CD14-positive monocyte (primary cell): ENCODE data around the gene HBG2. TPM values are rescaled to one million over a fixed set of nuclear protein-coding genes. Genes with fewer than 3 reads are reported as not detected.

Experiments
- DNase-seq, 3 donors: peaks; one replicate each; pipeline ENCODE4 v3.0.0-alpha.2; 2011 to 2022
- H2AFZ ChIP-seq: 2 replicates; pipeline ENCODE4 v1.6.0; 2012; ENCODE audit warnings: mild to moderate bottlenecking, low read depth, low read length, inconsistent platforms; ENCODE audit not compliant: insufficient read depth, poor library complexity, severe bottlenecking
- H3K27ac ChIP-seq, 2 donors: 1 replicate in 1 of 2; 2 replicates in 1 of 2; pipeline ENCODE4 v1.5.1; 2012 to 2013; ENCODE audit warnings: low read length in 2 of 2, control low read depth in 1 of 2, inconsistent platforms in 1 of 2, low read depth in 1 of 2, mild to moderate bottlenecking in 1 of 2
- H3K27me3 ChIP-seq, 2 donors: one replicate each; pipeline versions ENCODE4 v1.6.0 to v1.6.1; 2011 to 2013; ENCODE audit warnings: low read length in 2 of 2; ENCODE audit not compliant: control insufficient read depth in 2 of 2, insufficient read depth in 2 of 2
- H3K36me3 ChIP-seq, 2 donors: replicated peaks in 1 of 2; 1 replicate in 1 of 2; 2 replicates in 1 of 2; pipeline versions ENCODE4 v1.5.1 to v1.6.1; 2012 to 2013; ENCODE audit warnings: low read length in 2 of 2, control low read depth in 1 of 2, inconsistent platforms in 1 of 2, mild to moderate bottlenecking in 1 of 2; ENCODE audit not compliant: insufficient read depth in 2 of 2, control insufficient read depth in 1 of 2
- H3K4me1 ChIP-seq, 2 donors: 1 replicate in 1 of 2; 2 replicates in 1 of 2; pipeline versions ENCODE4 v1.5.1 to v1.6.1; 2012 to 2013; ENCODE audit warnings: low read length in 2 of 2, control low read depth in 1 of 2, inconsistent platforms in 1 of 2, mild to moderate bottlenecking in 1 of 2, moderate library complexity in 1 of 2; ENCODE audit not compliant: insufficient read depth in 2 of 2, control insufficient read depth in 1 of 2
- H3K4me2 ChIP-seq: replicated peaks from 2 replicates; pipeline ENCODE3; 2012; ENCODE audit warnings: low read length, moderate library complexity, mild to moderate bottlenecking; ENCODE audit not compliant: poor library complexity, severe bottlenecking; ENCODE audit errors: extremely low read depth
- H3K4me3 ChIP-seq, 3 experiments: fragments of 200-600 bp in 1 of 3; sonication (generic) in 1 of 3; replicated peaks in 1 of 3; 1 replicate in 2 of 3; 2 replicates in 1 of 3; pipeline ENCODE4 v1.5.1; 2011 to 2013; ENCODE audit warnings: low read length in 3 of 3, mild to moderate bottlenecking in 3 of 3, control low read depth in 2 of 3, low read depth in 2 of 3, inconsistent platforms in 1 of 3, moderate library complexity in 1 of 3
- H3K79me2 ChIP-seq: 2 replicates; pipeline ENCODE4 v1.6.0; 2012; ENCODE audit warnings: mild to moderate bottlenecking, control low read depth, inconsistent platforms, low read length, moderate library complexity; ENCODE audit not compliant: insufficient read depth
- H3K9ac ChIP-seq: 2 replicates; pipeline ENCODE4 v1.6.0; 2017; ENCODE audit warnings: low read length, mild to moderate bottlenecking; ENCODE audit not compliant: insufficient read depth, poor library complexity, severe bottlenecking
- H3K9me3 ChIP-seq, 2 donors: replicated peaks in 1 of 2; 1 replicate in 1 of 2; 2 replicates in 1 of 2; pipeline versions ENCODE4 v1.5.1 to v1.6.1; 2012 to 2013; ENCODE audit warnings: low read length in 2 of 2, control low read depth in 1 of 2; ENCODE audit not compliant: control insufficient read depth in 1 of 2, insufficient read depth in 1 of 2
- H4K20me1 ChIP-seq: 2 replicates; pipeline ENCODE4 v1.6.0; 2012; ENCODE audit warnings: mild to moderate bottlenecking, low read length, control low read depth, moderate library complexity; ENCODE audit not compliant: insufficient read depth
- H3K27ac Mint-ChIP-seq, 7 donors: one replicate each; pipeline ENCODE4 v1.8.0; 2020; ENCODE audit warnings: mild to moderate bottlenecking in 7 of 7, mixed read lengths in 7 of 7, moderate library complexity in 6 of 7, inconsistent platforms in 2 of 7
- H3K27me3 Mint-ChIP-seq, 3 donors: one replicate each; pipeline ENCODE4 v1.8.0; 2021 to 2022; ENCODE audit warnings: low read depth in 3 of 3, mild to moderate bottlenecking in 3 of 3, mixed read lengths in 3 of 3, moderate library complexity in 3 of 3, inconsistent platforms in 1 of 3
- H3K36me3 Mint-ChIP-seq, 2 donors: one replicate each; pipeline ENCODE4 v1.8.0; 2020; ENCODE audit warnings: mixed read lengths in 2 of 2, inconsistent platforms in 1 of 2, mild to moderate bottlenecking in 1 of 2
- H3K4me1 Mint-ChIP-seq: one replicate; pipeline ENCODE4 v1.8.0; 2020; ENCODE audit warnings: mild to moderate bottlenecking, mixed read lengths
- H3K4me3 Mint-ChIP-seq, 2 donors: one replicate each; pipeline ENCODE4 v1.8.0; 2020; ENCODE audit warnings: mild to moderate bottlenecking in 2 of 2, mixed read lengths in 2 of 2, moderate library complexity in 1 of 2
- H3K9me3 Mint-ChIP-seq, 7 donors: one replicate each; pipeline ENCODE4 v1.8.0; 2020 to 2022; ENCODE audit warnings: mixed read lengths in 7 of 7, mild to moderate bottlenecking in 6 of 7, moderate library complexity in 6 of 7, inconsistent platforms in 2 of 7
- WGBS: methylation state at CpG from one replicate; pipeline ENCODE4 v1.1.5; 2013; ENCODE audit warnings: missing lambda C conversion rate; ENCODE audit not compliant: insufficient coverage; 5-methylcytosine and 5-hydroxymethylcytosine counted together
- intact Hi-C, 2 donors: fragments of 100-400 bp; cut with micrococcal nuclease; formaldehyde crosslinking; loops; one replicate each; pipeline versions ENCODE4 v1.15.0 to v1.15.1; 2023
- polyA plus RNA-seq, 3 donors: library from polyadenylated mRNA; depleted of rRNA in 1 of 3; unstranded in 2 of 3; stranded (reverse) in 1 of 3; fragments of 300-500 nt in 2 of 3; fragments of >200 nt in 1 of 3; fragmentation: Illumina TruSeq in 2 of 3; gene quantifications; 1 replicate in 2 of 3; 2 replicates in 1 of 3; pipeline ENCODE4 v1.2.3, GENCODE V29; 2012 to 2021
- TF ChIP-seq, protein P1 (sequence below): fragments of 200-600 bp; IDR thresholded peaks from one replicate; pipeline ENCODE4 v1.8.0; 2022; ENCODE audit warnings: antibody characterized with exemption, mild to moderate bottlenecking

HBG2 gene
- polyA plus RNA-seq, 3 donors, result 5.1 TPM; not detected in 2

GRCh38 chr11:5267033-5267563 is 12.5 kb upstream of the HBG2 start:
- TF ChIP-seq, protein P1, sequence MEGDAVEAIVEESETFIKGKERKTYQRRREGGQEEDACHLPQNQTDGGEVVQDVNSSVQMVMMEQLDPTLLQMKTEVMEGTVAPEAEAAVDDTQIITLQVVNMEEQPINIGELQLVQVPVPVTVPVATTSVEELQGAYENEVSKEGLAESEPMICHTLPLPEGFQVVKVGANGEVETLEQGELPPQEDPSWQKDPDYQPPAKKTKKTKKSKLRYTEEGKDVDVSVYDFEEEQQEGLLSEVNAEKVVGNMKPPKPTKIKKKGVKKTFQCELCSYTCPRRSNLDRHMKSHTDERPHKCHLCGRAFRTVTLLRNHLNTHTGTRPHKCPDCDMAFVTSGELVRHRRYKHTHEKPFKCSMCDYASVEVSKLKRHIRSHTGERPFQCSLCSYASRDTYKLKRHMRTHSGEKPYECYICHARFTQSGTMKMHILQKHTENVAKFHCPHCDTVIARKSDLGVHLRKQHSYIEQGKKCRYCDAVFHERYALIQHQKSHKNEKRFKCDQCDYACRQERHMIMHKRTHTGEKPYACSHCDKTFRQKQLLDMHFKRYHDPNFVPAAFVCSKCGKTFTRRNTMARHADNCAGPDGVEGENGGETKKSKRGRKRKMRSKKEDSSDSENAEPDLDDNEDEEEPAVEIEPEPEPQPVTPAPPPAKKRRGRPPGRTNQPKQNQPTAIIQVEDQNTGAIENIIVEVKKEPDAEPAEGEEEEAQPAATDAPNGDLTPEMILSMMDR, result no peak
- no peak overlapping the region for H3K4me3 Mint-ChIP-seq
- no peaks in the 10 kb centered on the region for H4K20me1 ChIP-seq
- peaks cover 0 to 6% (median 2%) of the 10 kb centered on the region in 7 donors for H3K9me3 Mint-ChIP-seq
- no peaks in the 10 kb centered on the region for H3K4me1 ChIP-seq
- DNase-seq, result no peak
- no peak overlapping the region for H3K27ac ChIP-seq
- no peak overlapping the region for H3K27ac Mint-ChIP-seq
- no peaks in the 10 kb centered on the region for H3K27me3 Mint-ChIP-seq
- H3K36me3 ChIP-seq, result no peaks in the 10 kb centered on the region
- no peak overlapping the region for H3K9ac ChIP-seq
- H2AFZ ChIP-seq, result no peak overlapping the region
- H3K4me2 ChIP-seq, result no peak overlapping the region
- no peak overlapping the region for H3K4me3 ChIP-seq
- 100% methylated on average over 2 of the region's 2 CpGs for whole genome bisulfite sequencing
- H3K36me3 Mint-ChIP-seq, result no peaks in the 10 kb centered on the region
- intact Hi-C loops, result no loop called here
- no peaks in the 10 kb centered on the region for H3K27me3 ChIP-seq
- H3K9me3 ChIP-seq, result no peaks in the 10 kb centered on the region
- H3K4me1 Mint-ChIP-seq, result no peaks in the 10 kb centered on the region
- H3K79me2 ChIP-seq, result no peaks in the 10 kb centered on the region

GRCh38 chr11:5266609-5267008 is 12.0 kb upstream of the HBG2 start:
- TF ChIP-seq, protein P1, result no peak
- intact Hi-C loops, result no loop called here
- Mint-ChIP-seq H3K36me3 (no peaks in the 10 kb centered on the region), H3K4me3 (no peak overlapping the region), H3K27me3 (no peaks in the 10 kb centered on the region), H3K27ac (no peak overlapping the region), H3K4me1 (no peaks in the 10 kb centered on the region), H3K9me3 (peaks cover 0 to 7% (median 2%) of the 10 kb centered on the region in 7 donors)
- no peak overlapping the region for H3K4me3 ChIP-seq
- no peaks in the 10 kb centered on the region for H4K20me1 ChIP-seq
- H3K27me3 ChIP-seq, result no peaks in the 10 kb centered on the region
- no peaks in the 10 kb centered on the region for H3K79me2 ChIP-seq
- no peaks in the 10 kb centered on the region for H3K36me3 ChIP-seq
- no peak overlapping the region for H3K4me2 ChIP-seq
- H3K9ac ChIP-seq, result no peak overlapping the region
- no peaks in the 10 kb centered on the region for H3K4me1 ChIP-seq
- no peak overlapping the region for H3K27ac ChIP-seq
- H3K9me3 ChIP-seq, result no peaks in the 10 kb centered on the region
- H2AFZ ChIP-seq, result no peak overlapping the region
- DNase-seq, result no peak
